GM12801 (cell line): ENCODE results near the gene CERS2.

Experiments
- TF ChIP-seq, protein P1 (sequence below): IDR thresholded peaks from one replicate; pipeline ENCODE4 v1.5.1; 2011; ENCODE audit warnings: control low read depth; ENCODE audit not compliant: insufficient read length; ENCODE audit errors: extremely low read depth

The CERS2 gene

DNA sequence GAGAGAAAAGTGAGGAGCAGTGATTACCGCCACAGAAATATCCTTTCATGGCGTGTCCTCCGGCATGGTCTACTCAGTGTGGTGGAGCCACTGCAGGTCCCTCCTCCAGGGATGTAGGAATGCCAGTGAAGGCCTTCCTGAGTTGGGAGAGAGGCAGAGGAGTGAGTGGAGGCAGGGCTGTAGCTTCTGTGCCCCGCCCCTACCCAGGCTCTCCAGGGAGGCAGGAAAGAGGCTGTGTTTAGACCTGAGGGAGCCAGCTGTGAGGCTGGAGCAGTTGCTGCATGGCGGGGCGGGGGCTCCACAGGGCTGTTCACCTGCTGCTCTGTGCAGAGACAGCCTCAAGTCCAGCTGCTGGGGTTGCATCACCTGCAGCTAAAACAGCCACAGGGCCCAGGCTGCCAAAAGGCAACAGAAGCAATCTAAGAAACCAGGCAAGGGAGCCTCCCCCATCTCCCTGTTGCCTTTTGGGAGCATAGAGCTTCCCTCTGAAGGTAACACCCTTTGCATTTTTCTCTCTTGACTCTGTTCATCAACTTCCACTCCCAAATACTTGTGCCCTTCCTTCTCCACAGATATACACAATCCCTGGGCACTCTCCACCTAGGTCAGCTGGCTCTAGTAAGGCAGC, 6.7 kb upstream of the CERS2 start:
- TF ChIP-seq, protein P1, sequence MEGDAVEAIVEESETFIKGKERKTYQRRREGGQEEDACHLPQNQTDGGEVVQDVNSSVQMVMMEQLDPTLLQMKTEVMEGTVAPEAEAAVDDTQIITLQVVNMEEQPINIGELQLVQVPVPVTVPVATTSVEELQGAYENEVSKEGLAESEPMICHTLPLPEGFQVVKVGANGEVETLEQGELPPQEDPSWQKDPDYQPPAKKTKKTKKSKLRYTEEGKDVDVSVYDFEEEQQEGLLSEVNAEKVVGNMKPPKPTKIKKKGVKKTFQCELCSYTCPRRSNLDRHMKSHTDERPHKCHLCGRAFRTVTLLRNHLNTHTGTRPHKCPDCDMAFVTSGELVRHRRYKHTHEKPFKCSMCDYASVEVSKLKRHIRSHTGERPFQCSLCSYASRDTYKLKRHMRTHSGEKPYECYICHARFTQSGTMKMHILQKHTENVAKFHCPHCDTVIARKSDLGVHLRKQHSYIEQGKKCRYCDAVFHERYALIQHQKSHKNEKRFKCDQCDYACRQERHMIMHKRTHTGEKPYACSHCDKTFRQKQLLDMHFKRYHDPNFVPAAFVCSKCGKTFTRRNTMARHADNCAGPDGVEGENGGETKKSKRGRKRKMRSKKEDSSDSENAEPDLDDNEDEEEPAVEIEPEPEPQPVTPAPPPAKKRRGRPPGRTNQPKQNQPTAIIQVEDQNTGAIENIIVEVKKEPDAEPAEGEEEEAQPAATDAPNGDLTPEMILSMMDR: no peak

- TF ChIP-seq, protein P1: peak; percentile 97
Observed at GRCh38 chr1:150979092-150980056, 4.7 kb upstream of the CERS2 start.

DNA sequence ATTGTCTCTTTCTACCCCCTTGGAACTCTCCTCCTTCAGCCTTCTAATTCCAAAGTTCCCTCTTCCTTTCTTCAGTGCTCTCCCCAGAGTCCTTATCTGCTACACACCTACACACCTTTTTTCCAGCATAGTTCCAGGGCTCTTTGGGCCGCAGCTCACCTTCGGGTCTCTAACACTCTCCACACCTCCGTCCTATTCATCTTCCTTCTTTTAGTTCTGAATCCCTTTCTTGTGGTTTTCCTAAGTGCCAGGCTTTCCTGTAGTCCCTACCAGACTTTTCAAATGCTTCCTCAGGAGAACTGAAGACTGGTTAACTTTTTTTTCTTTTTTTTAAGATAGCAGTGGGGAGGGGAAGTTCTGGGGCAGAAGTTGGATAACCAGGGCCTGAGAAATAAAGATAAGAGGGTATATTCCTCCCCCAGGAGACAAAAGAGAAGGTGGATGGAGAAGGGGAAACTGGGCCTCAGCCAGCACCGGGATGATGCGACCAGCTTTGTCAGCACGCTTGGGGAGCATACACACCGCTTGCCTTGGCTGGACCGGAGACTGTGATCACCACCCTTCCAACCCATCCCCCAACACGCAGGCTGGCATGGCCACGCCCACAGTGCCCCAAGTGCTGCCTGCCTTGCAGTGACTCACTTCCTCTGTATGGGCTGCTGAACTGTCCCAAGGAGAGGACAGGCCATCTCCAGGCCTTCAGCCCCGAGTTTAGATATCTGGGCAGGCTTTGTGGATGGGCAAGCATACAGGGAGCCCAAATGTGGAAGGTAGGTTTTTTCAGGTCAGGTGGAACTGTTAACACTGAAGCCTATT, 2.5 kb upstream of the CERS2 start:
- TF ChIP-seq, protein P1: no peak

DNA sequence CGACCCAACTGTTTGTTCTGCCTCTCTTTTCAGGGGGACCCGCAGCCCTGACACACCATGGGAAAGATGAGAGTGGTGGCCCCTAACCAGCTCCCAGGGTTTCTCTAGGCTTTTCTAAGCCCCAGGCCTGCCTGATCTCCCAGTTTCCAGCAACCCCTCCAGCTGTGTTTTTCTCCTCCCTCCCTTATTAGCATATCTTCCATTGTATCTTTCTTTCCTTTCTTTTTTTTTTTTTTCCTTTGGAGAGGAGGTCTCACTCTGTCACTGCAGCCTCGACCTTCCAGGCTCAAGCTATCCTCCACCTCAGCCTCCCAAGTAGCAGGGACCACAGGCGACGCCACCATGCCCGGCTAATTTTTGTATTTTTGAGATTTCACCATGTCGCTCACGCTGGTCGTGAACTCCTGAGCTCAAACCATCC, 1.8 kb upstream of the CERS2 start:
- TF ChIP-seq, protein P1: no peak

DNA sequence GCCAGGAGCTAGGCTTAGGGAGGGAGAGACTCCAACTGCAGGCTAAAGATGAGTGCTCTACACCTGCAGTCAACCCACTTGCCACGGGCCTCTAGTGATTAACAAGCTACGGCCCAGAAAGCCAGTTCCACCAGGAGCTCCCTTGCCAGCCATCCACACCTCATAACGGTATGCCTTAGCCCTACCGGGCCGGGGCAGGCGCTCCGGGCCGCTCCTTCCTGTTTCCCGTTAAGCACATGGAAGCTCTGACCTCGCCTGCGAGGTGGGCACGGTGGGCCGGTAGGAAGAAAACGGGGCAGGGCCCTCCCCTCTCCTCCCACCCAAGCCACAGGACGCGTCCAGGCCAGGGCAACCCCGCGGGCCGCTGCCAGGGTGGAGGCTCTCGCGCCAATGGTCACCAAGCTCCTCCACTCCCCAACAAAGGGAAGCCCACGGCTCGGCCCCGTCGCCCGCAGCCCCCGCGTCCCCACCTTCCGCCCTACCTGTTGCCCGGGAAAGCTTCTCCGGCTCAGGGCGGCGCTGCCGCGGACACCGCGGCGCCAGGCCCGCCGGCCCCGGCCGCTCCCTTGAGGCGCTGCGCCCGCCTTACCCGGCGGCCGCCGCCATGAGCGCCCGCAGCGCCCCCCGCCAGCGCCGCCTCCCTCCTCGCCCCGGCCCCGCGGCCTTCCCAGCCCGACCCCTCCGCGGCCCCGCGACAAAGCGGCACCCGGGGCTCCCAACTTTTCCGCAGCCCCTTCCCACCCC, 627 bp downstream of the CERS2 start:
- TF ChIP-seq, protein P1: no peak

- TF ChIP-seq, protein P1: no peak
Observed at GRCh38 chr1:150973258-150973835, 1.3 kb downstream of the CERS2 start.
